ENCODE results near the gene IGFLR1.

The IGFLR1 gene

GRCh38 chr19:35755550-35756376 lies 13.5 kb upstream of the IGFLR1 start:
- DNase-seq, result no peak

DNA sequence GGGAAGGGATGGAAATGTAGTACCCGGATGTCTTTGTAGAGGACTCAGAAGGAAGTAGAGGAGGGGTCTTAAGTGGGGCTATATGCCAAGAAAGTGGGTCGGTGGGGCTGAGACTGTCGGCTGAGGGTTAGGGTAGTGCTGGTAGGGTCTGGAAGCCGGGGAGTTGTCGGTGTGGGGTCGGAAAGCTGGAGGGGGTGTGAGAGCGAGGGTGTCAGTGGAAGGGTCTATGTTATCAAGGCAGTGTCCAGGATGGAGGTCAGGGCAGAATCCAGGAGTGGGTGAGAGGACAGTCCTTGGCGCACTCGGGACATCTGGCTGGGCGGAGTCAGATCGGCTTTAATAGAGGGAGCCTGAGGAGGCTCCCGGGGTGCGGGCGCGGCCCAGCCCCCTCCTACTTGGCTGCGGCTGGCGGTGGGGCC lies 12.9 kb upstream of the IGFLR1 start:
- no peak for DNase-seq

- DNase-seq, result no peak
These were observed 12.3 kb upstream of the IGFLR1 start for GRCh38 chr19:35754370-35755130.

- DNase-seq, result no peak
These were observed 11.6 kb upstream of the IGFLR1 start for GRCh38 chr19:35753634-35754369.

GRCh38 chr19:35752746-35753350 lies 10.6 kb upstream of the IGFLR1 start:
- no peak for DNase-seq

DNA sequence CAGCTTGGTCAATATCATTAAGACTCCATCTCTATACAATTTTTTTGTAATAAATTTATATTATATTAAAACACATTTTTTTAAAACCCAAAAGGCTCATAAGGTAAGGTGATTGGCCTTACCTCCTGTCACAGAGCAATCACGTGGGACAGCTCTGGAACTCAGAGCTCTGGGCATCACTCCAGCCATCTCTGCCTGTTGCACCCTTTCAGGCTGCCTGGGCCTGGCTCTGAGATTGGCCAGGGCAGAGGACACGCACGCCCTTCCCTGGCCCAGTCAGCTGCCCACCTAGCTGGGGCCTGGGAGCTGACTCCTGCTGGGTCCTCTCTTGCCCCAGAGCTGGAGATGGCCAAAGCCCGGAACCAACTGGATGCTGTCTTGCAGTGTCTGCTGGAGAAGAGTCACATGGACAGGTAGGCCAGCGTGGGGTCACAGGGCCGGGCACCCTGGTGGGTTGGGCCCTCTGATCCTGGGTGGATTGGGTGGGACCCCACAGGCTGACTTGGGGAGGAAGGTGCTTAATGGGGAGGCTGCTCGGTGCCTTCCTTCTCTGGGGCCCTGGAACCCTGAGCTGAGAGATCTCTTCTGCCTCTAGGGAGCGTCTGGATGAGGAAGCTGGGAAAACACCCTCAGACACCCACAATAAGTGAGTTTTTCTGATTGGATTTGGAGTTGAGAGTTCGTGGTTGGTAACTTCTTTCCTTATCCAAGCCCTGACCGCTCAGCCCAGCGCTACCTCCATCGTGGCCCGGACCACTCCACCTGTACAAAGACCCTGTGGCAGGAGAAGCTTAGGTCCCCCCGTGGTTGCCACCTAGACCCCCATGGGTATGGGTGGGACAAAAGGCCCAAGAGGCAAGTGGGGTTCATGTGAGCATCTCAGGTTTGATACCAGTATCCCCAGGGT lies 9.8 kb upstream of the IGFLR1 start:
- no peak for DNase-seq

DNA sequence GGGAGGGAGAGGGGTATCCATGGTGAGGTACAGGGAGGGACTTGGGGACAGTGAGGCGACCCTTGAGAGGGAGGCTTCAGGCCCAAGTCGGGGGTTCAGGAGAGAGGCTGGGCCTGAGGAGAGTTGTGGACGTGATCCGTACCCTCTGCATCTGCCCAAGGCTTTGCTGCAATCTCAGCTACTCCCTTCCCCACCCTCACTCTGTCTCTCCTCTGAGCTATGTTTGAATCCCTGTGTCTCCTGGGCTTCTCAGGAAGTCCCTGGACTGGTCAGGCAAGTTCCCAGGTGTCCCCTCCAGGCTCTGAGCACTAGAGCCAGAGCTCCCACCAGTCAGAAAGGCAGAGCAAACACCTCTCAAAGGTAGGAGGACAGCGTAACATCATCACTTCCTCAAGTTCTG lies 7.9 kb upstream of the IGFLR1 start:
- DNase-seq, result no peak

DNA sequence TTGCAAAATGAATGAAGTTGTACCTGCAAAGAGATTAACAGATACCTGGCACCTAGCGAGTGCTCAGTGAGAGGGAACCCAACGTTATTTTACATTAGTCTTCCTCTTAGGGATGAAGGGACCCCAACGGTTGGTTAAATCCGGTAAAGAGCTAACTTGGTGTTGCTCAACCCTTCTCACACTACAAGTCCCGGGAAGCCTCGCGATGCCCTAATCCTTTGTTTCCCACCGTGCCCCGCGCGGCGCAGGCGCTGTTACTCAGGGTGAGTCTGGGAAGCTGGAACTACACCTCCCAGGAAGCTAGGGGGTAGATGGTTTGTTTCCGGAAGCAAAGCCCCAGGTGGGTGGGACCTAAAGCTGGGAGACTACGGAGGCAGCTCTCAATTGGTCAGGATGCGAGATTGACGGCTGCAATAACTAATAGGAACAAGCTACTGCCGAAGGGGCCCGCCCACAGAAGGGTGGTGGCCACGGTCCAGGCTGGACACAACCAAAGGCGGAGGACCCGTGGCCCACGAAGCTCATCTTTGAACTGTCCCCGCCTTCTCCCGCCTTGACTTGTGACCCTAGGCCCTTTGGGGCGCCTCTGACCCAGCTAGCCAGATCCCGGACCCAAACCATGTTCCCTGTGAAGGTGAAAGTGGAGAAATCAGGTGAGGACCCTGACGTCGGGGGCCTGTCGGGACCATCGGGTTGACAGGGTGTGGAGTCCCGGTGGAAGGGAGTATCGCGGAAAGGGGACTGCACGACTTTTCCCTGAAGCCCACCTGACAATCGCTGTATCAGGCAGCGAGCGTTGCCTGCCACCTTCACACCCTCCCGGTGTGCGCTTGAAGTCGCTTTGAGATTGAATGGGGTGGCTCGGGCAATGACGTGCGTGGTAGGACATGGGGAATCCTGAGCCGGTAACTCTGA lies 6.1 kb upstream of the IGFLR1 start, which contains the start of gene LIN37:
TSS of gene LIN37 (plus strand) at position 471 of the 915 bp plus-strand sequence. CDS start at position 620, 149 bp downstream.
- peak; percentile 91 to 100 (median 98) for DNase-seq

DNA sequence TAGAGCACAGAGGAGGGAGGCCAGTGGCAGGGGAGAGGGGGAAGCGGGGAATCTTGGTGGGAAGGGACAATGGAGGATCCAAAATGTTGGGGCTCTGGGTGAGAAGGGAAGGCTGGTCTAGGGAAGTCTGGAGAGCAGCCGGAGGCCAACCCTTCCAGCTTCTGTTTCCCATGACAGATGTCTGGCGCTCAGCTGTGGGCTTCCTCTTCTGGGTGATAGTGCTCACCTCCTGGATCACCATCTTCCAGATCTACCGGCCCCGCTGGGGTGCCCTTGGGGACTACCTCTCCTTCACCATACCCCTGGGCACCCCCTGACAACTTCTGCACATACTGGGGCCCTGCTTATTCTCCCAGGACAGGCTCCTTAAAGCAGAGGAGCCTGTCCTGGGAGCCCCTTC lies 4.3 kb upstream of the IGFLR1 start:
- DNase-seq, result no peak

DNA sequence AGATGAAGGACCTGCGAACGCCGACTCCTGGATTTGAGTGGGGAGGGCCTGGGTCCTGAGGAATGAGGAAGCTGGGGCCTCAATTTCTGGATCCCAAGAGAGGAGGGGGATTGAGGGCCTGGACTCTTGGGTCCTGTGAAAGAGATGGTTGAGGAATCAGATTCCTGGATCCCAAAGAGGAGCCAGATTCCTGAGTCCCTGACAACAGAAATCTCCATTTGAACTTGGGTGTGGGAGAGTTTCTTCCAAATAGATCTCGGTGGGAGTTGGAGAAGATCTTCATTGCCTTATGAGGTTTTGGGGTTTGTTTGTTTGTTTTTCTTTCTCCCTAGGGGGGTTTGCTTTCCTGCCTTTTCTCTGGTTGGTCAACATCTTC lies 3.8 kb upstream of the IGFLR1 start:
- no peak for DNase-seq

DNA sequence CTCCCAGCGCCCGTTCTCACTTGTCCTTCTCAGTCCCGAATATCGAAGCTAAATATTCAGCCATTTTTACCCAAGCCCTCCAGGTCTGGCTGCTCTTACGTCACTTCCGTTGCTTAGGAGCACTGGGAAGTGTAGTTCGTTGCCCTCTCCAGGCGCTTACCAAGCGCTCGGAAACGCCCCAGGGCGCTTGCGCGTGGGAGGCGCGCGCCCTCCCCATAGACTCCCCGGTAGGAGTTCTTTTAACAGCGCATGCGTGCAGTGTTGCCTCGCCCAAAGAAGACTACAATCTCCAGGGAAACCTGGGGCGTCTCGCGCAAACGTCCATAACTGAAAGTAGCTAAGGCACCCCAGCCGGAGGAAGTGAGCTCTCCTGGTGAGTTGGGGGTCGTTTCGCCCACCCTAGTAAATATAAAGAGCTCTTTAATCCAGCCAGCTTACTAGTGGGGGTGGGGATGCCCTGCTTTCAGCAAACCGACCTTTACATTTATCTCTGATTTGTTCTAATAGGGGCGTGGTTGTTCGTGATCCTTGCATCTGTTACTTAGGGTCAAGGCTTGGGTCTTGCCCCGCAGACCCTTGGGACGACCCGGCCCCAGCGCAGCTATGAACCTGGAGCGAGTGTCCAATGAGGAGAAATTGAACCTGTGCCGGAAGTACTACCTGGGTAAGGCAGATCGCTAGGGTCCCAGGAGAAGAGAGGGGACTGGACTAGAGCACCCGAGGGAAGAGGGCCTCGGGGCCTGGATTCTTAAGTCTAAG lies 3.3 kb upstream of the IGFLR1 start, which contains the start of the genes PSENEN and U2AF1L4:
TSS of gene PSENEN (plus strand) at position 324 of the 759 bp plus-strand sequence. CDS start at position 604, 280 bp downstream.
TSS of gene U2AF1L4 (minus strand) at position 91 of the 759 bp plus-strand sequence. CDS start at position 64, 27 bp downstream.
- peak; percentile 58 to 99 (median 94) for DNase-seq

- DNase-seq, result peak; percentile 37 to 94 (median 88)
These were observed 2.4 kb upstream of the IGFLR1 start for GRCh38 chr19:35744430-35745327.

GRCh38 chr19:35743640-35744429 lies 1.6 kb upstream of the IGFLR1 start:
- DNase-seq, result no peak

GRCh38 chr19:35741203-35741515 lies 1.1 kb downstream of the IGFLR1 start:
- DNase-seq, result no peak

GRCh38 chr19:35740423-35741202 lies 1.6 kb downstream of the IGFLR1 start:
- DNase-seq, result peak; percentile 58 to 98 (median 94)

- DNase-seq, result no peak
These were observed 2.2 kb downstream of the IGFLR1 start for GRCh38 chr19:35740108-35740422.
